IPS-18c (cell line): Measurements from ENCODE around the gene NXPH4.
A peak's percentile ranks its signal among the peaks of the same experiment; 100 is the strongest.

Source experiments
- H3K4me3 ChIP-seq: 2 replicates; pipeline ENCODE4 v1.7.0; 2013; ENCODE audit warnings: low read depth, mild to moderate bottlenecking, low read length, moderate library complexity; ENCODE audit not compliant: insufficient read depth
- H3K9me3 ChIP-seq: one replicate; pipeline ENCODE4 v1.6.1; 2013; ENCODE audit warnings: mild to moderate bottlenecking, low read length, moderate library complexity; ENCODE audit not compliant: control insufficient read depth, insufficient read depth

The NXPH4 gene

GRCh38 chr12:57233357-57234232 is 17.0 kb downstream of the NXPH4 start:
- Histone ChIP-seq H3K9me3 (no peaks in the 10 kb centered on the region), H3K4me3 (no peak overlapping the region)

- no peak overlapping the region for H3K4me3 ChIP-seq
- no peaks in the 10 kb centered on the region for H3K9me3 ChIP-seq
Measured at GRCh38 chr12:57234233-57234570, 17.6 kb downstream of the NXPH4 start.

DNA sequence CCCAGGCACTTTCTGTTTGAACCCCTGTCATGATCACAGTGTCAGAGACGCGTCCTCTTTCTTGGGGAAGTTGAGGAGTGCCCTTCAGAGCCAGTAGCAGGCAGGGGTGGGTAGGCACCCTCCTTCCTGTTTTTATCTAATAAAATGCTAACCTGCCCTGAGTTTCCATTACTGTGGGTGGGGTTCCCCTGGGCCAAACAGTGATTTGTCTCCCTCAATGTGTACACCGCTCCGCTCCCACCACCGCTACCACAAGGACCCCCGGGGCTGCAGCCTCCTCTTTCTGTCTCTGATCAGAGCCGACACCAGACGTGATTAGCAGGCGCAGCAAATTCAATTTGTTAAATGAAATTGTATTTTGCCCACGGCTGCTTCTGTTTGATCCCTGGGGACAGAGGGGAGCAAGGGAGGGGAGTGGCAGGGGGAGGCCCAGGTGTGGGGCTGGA is 18.0 kb downstream of the NXPH4 start:
- Histone ChIP-seq H3K4me3 (no peak overlapping the region), H3K9me3 (no peaks in the 10 kb centered on the region)

- Histone ChIP-seq H3K4me3 (no peak overlapping the region), H3K9me3 (no peaks in the 10 kb centered on the region)
Measured at GRCh38 chr12:57235017-57235727, 18.6 kb downstream of the NXPH4 start.

- no peaks in the 10 kb centered on the region for H3K9me3 ChIP-seq
- no peak overlapping the region for H3K4me3 ChIP-seq
Measured at GRCh38 chr12:57235728-57236131, 19.1 kb downstream of the NXPH4 start.

- no peaks in the 10 kb centered on the region for H3K9me3 ChIP-seq
- no peak overlapping the region; the same call in 1 of the 2 replicates for H3K4me3 ChIP-seq
Measured at GRCh38 chr12:57236201-57236924, 19.8 kb downstream of the NXPH4 start.

DNA sequence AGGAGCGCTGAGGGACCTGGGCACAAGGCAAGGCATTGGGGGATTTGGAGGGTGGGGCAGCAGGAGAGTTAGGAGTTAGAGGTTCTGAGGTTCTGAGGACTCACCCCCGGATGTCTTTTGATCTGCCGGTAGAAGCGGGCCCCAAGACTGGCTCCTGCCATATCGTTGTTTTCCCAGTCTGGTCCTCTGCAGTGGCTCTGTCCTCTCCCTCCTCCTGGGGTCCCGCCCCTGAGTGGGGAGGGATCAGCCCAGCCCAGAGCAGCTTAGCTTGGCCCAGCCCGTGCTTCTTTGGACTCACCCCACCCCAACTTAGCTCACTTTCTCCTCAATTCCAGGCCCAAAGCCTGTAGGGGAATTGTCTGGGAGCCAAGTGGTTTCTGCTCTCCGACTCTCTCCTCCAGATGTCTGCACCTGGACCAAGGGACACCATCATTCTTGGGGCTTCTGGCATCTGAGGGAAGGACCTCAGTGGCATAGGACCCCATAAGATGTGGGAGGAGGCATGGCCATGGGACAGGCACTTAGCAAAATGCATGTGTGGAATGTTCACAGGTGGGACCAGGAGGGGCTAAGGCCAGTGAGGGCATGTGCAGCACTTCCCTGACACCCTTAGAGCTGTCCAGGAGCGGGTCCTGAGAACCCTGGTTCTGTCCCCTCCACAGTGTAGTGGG is 20.5 kb downstream of the NXPH4 start:
- no peak overlapping the region; the same call in 1 of the 2 replicates for H3K4me3 ChIP-seq
- H3K9me3 ChIP-seq: no peaks in the 10 kb centered on the region

DNA sequence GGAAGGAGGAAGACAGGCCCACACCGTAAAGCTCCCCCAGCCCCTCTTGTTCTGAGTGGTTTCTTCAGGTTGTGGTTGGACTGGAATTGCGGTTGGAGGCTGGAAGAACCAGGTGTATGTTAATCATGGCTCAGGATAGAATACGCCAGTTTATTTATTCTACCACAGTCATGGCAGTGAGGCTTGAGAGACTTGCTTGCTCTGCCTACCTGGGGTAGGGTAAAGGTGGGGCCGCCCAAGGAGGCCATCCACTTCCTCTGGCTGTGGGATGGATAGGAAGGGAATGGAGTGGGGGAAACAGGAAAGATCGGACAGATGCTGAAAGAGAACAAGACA is 21.0 kb downstream of the NXPH4 start:
- H3K4me3 ChIP-seq: 0 out of 2 replicates have a peak overlapping the region, but pooled peaks have one; percentile 65
- no peaks in the 10 kb centered on the region for H3K9me3 ChIP-seq

GRCh38 chr12:57237932-57238853 is 21.6 kb downstream of the NXPH4 start:
- H3K9me3 ChIP-seq: no peaks in the 10 kb centered on the region
- H3K4me3 ChIP-seq: peak overlapping the region; percentile 65

DNA sequence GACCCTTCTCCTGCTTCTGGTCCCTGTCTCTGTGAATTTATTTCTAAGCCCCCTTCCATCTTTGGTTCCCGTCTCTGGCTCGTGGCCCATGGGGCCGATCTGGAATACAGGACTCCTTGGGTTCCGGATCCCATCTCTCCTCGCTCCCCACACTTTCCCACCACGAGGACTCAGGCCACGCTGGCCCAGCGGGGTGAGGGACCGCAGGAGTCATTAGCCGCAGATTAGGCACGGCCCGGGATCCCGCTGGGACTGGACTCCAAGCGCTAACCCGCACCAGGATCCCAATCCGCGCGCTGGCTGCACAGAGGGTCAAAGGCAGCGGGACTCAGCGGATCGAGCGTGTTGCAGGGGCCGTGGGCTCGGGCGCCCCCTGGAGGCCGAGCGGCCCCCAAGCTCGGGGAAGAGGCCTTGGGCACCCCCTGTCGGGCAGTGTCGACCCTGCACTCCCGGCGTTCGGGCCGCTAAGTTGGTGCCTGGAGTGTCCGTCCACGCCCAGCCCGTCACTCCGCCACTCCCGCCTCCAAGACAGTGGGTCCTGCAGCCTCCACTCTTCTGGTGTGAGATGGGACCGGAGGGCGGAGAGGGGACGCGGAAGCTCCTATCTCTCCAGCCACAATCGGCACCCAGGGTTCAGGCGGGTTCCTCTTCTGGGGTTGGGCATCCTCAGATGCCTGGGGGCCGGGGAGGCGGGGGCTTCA is 22.4 kb downstream of the NXPH4 start:
- Histone ChIP-seq H3K9me3 (no peaks in the 10 kb centered on the region), H3K4me3 (peak overlapping the region; percentile 65)

GRCh38 chr12:57239587-57240065 is 23.0 kb downstream of the NXPH4 start:
- Histone ChIP-seq H3K4me3 (peak overlapping the region; percentile 51), H3K9me3 (no peaks in the 10 kb centered on the region)

- no peaks in the 10 kb centered on the region for H3K9me3 ChIP-seq
- H3K4me3 ChIP-seq: peak overlapping the region; percentile 51
Measured at GRCh38 chr12:57240066-57240921, 23.7 kb downstream of the NXPH4 start.

GRCh38 chr12:57240926-57241401 is 24.4 kb downstream of the NXPH4 start:
- H3K4me3 ChIP-seq: no peak overlapping the region; the same call in 1 of the 2 replicates
- H3K9me3 ChIP-seq: no peaks in the 10 kb centered on the region

- no peak overlapping the region; the same call in 1 of the 2 replicates for H3K4me3 ChIP-seq
- no peaks in the 10 kb centered on the region for H3K9me3 ChIP-seq
Measured at GRCh38 chr12:57241402-57242310, 25.1 kb downstream of the NXPH4 start.
